Epithelial cell of proximal tubule (primary cell): ENCODE results near the gene SELENOI. TPM values are rescaled to one million over a fixed set of nuclear protein-coding genes. Genes with fewer than 3 reads are reported as not detected.

Experiments used
- DNase-seq: peaks from one replicate; pipeline ENCODE4 v3.0.0-alpha.2; 2011; ENCODE audit warnings: low read depth
- H3K4me3 ChIP-seq: 2 replicates; pipeline ENCODE4 v1.5.1; 2011; ENCODE audit warnings: low read depth, mild to moderate bottlenecking, low read length
- total RNA-seq: library from RNA; depleted of rRNA; stranded (reverse); fragments of >200 nt; gene quantifications from 2 replicates; pipeline ENCODE4 v1.2.3, GENCODE V29; 2015
- TF ChIP-seq, protein P1 (sequence below): conservative IDR thresholded peaks from 2 replicates; pipeline ENCODE4 v1.5.1; 2012; ENCODE audit warnings: low read depth, mild to moderate bottlenecking, low read length

Gene SELENOI
- total RNA-seq, 1 donor from 2014 or later: 19.3 TPM

DNA sequence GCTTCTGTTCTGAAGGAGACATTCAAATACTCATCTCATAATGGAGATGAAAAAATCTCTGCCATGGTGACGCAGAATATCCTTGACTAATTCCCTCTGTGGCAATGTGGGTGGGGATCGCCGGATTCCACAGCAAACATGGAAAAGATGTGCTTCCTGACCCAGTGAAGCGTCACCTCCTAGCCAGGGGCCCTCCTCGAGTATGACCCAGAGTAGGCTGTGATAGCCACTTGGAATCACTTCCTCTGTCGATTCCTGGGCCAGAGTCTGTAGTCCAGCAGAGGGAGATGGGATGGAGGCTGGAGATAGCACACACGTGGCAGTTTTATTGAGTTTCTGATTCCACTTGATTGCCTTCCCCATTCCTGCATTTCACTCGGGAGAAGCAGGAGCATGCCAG, 92.6 kb downstream of the SELENOI start:
- TF ChIP-seq, protein P1, sequence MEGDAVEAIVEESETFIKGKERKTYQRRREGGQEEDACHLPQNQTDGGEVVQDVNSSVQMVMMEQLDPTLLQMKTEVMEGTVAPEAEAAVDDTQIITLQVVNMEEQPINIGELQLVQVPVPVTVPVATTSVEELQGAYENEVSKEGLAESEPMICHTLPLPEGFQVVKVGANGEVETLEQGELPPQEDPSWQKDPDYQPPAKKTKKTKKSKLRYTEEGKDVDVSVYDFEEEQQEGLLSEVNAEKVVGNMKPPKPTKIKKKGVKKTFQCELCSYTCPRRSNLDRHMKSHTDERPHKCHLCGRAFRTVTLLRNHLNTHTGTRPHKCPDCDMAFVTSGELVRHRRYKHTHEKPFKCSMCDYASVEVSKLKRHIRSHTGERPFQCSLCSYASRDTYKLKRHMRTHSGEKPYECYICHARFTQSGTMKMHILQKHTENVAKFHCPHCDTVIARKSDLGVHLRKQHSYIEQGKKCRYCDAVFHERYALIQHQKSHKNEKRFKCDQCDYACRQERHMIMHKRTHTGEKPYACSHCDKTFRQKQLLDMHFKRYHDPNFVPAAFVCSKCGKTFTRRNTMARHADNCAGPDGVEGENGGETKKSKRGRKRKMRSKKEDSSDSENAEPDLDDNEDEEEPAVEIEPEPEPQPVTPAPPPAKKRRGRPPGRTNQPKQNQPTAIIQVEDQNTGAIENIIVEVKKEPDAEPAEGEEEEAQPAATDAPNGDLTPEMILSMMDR: peak; percentile 46
- DNase-seq: peak; percentile 25
- no peak overlapping the region for H3K4me3 ChIP-seq

DNA sequence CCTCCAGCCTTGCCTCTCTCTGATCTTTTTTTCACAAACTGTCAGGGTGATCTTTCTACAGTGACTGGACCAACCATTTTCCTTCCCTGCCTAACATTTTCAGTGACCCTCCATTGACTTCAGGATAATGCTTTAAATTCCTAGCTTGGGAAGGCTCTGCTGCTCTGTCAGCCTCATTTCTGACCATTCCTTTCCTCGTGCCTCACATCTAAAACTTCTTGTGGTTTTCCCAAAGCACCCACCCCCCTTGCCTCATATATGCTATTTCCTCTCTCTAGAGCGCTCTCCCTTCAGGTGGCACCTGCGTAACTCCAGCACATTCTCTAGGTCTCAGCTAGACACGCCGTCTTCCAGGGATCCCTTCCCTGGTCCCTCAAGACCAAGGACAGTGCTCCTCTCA, 93.0 kb downstream of the SELENOI start:
- TF ChIP-seq, protein P1: no peak
- H3K4me3 ChIP-seq: no peak overlapping the region
- no peak for DNase-seq

DNA sequence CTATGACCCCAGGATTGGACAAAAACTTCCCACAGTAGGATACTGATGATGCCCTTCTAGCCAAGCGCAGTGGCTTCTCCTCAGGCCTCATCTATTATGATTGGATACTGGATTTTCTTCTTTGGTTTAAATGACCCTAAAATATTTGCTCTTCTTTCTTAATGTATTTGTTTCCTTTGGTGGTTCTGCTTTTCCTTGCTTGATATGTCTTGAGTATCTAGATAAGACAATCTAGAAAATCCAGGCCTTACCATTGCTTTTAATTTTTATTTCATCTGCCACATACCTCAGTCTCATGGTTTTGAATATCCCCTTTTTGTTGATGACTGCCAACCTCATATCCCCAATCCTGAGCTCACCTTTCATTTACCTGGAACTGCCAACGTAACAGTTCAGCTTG, 96.4 kb downstream of the SELENOI start:
- DNase-seq: no peak
- no peak overlapping the region for H3K4me3 ChIP-seq
- TF ChIP-seq, protein P1: no peak

GRCh38 chr2:26442707-26443106, 96.8 kb downstream of the SELENOI start:
- no peak overlapping the region for H3K4me3 ChIP-seq
- TF ChIP-seq, protein P1: no peak
- no peak for DNase-seq

- H3K4me3 ChIP-seq: no peak overlapping the region
- DNase-seq: no peak
- TF ChIP-seq, protein P1: no peak
Measured at GRCh38 chr2:26444236-26444635, 98.3 kb downstream of the SELENOI start.

Other genes starting within 250 kb of the SELENOI start
- gene GAREM2, start 173.1 kb upstream of the SELENOI start, total RNA-seq: 1.9 and 3.3 TPM in 2 replicates
- 89.0 and 105 TPM in 2 replicates for gene HADHA, start 101.5 kb upstream of the SELENOI start, total RNA-seq
- gene HADHB, start 101.2 kb upstream of the SELENOI start, total RNA-seq: 71.1 and 77.8 TPM in 2 replicates
- 0.69 TPM in 1 of 2 replicates, not detected in the other for gene ADGRF3, start 646 bp downstream of the SELENOI start, total RNA-seq
- not detected in 2 replicates for gene DRC1, start 55.8 kb downstream of the SELENOI start, total RNA-seq
- gene OTOF, start 132.0 kb downstream of the SELENOI start, total RNA-seq: not detected in 2 replicates